OCI-M1 (cell line): ENCODE measurements around the gene KCNMA1.
"Not testable (repeated sequence)": the region's sequence is repeated elsewhere in the genome, so short reads cannot be mapped to it uniquely, and the experiment has no call there.

Experiments used
- DNase-seq: peaks from one replicate; lab custom pipeline; 2025; lab: John Stamatoyannopoulos, UW

Gene KCNMA1

DNA sequence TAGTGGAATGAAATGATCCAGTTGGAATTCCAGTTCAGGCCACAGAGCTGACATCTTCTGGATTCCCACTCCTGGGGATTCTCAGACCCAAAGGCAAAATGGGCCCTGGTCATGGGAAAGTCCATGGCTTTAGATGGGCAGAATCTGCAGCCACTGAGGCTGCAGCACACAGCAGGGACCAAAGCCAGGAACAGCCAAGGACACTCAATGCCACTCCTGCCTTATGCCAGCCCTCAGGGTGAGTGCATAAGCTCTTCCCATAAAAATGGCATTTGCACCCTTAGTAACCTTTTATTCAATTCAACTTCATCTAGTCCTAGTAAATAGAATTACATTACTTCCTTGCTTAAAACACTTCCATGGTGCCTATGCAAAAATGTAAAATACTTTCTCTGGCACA, 274.4 kb downstream of the KCNMA1 start:
- DNase-seq, result no peak

DNA sequence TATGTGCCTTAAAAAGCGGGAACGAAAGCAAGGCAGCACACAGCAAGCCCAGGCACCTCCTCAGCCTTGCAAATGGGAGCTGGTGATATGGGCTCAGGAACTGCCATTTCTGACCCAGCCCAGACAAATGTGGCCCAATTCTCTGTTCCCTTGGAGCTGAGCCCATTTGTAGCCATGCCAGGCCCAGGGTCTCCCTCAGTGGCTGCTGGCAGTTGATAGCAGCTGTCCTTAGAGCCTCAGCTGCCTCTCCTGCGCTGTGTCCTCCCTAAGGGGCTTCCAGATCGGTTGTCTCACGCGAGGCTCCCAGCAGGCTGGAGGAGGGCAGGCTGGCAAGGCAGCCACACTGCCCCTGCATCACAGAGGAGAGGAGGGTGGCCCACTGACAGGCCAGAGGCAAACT, 275.8 kb downstream of the KCNMA1 start:
- DNase-seq, result no peak

DNA sequence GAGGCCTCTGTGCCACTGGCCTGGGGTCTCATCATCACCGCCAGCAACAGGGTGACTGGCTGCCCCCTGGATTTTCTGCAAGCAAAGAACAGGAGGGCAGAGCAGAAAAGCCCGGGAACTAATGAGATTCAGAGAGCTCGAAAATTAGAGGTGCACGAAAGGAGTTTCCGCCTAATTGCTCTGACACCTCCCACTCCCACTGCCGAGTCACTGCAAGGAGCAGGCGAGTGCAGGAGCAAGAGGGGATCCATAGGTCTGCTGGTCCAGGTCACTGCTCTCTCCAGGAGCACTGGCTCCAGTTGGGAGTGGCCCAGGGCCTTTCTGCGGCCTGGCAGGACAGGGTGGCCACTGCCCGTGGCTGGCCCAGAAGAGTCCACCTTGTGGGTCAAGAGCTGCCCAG, 276.2 kb downstream of the KCNMA1 start:
- DNase-seq, result no peak

DNA sequence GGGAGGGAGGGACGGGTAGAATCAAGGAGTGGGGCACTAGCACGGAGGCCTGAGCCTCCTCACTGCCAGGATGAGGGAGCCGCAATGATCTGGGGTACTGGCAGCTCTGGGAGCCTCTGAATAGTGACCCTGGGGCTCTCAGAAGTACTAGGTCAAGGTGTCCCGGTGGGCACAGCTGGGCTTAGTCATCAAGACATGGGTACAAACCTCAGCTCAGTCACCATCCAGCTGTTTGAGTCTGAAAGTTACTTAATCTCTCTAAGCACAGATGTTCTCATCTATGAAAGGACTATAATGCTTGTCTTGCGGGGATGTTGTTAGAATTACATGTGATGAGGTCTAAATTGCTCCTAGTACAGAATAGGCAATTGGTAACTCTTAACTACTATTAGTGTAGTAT, 276.8 kb downstream of the KCNMA1 start:
- no peak for DNase-seq

DNA sequence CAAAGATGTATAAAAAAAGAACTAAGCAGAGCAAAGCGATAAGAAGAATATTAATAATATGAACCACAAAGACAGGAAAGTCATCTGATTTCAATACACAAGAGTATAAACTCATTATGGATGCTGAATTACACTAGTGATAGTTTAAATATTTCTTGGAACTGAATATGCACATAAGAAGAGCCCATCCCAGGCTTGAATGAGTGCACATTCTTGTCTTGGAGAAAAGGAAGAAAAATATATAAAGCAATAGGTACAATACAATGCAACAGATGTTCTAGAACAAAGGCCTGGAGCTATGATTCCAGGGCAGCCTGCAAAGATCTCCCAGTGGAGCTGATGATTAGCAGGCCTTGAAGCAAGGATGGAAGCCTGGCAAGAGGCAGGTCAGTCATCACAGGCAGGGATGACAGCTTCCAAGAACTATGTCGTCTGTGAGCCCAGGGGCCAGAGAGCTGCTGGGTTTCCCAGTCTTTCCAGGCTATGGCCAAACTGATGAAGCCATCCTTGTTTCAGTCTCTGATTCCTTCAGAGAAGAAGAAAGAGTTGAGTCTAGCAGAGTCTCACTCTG, 277.6 kb downstream of the KCNMA1 start:
- no peak for DNase-seq

DNA sequence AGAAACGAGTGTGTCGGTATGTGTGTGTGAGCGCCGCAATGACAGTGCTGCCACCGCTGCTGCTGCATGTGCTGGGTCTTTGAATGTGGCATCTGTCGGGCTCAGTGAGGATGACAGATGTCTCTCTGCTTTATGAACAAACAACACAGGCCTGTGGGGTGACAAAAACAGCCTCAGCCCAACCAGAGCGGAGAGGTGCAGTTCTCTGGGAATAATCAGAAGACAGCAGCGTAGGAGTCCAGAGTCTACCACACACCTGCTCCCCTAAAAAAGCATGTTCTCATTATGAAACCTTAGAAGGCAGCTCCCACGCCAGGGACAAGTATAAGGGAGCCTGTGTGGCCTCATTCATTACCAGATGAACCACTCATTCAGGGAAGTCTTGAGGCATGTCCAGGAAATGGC, 278.3 kb downstream of the KCNMA1 start:
- no peak for DNase-seq

DNA sequence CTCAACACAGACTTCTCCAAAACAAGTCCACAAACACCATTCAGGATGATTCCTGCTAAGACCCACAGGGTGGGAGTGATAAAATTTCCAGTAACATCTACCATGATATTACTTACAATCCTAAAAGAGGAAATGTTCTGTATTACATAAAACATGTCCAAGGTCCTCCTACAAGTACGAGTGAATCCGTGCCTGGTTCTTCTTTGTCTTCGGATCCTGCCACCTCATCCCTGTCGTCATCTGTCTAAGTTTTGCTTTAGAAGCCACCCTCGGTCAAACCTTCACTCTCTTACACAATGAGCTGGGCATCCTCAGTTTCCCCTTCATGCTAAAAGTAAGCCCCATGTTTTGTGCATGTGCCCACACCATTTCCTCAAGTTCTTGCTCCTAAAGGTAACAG, 279.0 kb downstream of the KCNMA1 start:
- DNase-seq, result no peak

DNA sequence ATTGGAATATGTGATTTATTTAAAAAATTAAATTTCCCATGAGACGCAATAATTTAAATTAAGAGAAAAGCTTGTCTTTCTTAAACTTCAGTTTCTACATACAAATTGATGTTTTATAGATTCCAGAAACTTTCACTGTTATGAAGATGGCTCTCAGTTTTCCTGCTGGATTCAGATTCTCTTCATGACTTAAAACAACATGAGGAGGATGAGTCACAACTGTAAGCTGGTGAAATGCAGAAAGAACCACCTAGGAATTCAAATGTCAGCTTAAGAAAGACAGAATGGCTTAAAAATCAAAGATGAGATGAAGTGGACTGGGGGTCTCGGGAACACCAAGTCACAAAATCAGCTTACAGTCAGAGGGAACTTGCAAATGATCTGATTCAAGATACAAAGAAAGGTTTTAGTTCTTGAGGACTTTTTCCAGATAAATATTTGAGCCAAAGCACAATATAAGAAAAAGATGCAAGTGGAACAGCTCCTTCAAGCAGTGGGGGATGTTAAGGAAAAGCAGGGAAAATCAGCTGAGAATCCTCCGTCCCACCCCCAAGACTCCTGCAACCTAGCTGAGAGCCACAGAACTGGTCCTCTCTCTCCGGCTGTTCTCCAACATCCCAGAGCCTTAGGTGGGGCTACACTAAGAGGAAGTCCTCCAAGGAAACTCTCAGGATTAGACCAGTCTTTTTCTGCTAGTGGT, 279.8 kb downstream of the KCNMA1 start:
- no peak for DNase-seq

DNA sequence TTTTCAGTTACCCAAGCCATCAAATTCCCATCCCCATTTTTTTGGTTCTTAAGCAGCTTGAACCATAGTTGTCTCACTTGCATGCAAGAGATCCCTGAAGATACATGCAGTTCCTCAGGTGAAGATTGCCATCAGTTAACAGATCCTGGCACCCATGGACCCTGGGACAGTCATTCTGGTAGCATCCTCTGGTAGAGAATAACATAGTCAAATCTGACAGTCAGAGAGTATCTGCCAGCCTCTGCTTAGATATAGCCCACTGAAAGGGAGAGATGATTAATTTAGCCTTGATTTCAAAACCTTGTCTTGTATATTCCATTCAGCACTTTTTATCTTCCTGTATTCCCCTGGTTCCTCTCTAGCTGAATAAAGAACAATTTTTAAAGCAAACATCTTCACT, 280.4 kb downstream of the KCNMA1 start:
- no peak for DNase-seq

DNA sequence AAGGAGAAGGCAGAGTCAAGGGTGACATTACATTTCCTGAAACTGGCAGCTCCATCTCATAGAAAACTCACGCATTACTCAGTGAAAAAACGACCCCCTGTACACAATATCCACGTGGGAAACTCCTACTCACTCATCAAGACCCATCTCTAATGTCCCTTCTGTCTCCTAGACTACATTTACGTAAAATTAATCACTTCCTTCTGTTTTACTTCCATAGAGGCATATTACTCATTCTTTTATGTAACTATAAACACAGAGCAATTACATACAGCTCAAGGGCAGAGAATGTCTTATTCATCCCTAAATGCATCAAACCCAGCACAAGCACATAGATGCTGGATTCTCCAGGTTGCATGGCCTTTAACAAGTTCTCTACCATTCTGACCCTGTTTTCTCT, 281.8 kb downstream of the KCNMA1 start:
- no peak for DNase-seq

DNA sequence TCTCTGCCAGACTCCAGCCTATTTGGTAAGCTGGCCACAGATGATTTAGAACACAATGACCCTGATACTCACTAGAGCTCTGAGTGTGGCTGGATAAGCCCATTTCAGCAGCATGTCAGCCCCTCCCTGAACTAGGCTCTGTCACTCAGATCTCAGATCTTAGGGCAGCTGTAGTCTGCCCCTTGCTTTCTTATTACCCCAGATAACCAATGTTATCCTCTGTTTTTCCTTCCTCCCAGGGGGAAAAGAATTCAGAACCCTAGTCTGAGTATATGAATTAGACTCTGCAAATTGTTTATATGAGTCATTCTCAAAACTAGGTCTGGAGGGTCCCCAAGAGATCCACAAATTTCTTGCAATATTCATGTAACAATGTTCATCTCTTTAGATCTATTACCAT, 286.2 kb downstream of the KCNMA1 start:
- no peak for DNase-seq

DNA sequence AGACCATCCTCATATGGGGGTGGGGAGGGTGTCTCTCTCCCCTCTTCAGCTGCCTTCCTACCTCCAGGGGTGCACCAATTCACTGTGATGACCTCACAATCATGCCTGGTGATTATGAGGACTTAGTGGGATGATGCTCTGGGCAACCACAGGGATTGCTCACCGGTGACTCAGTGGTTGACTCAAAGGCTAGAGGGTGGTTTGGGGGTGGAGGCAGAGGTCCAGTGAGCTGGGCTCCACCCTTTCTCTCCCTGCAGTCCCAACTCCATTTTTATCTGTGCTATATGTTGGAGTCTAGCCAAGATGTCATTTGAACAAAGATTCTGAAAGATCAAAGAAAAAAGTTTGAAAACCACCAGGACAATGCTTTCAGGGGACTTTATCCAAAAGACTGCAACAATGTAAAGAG, 286.9 kb downstream of the KCNMA1 start:
- peak; percentile 54 for DNase-seq

DNA sequence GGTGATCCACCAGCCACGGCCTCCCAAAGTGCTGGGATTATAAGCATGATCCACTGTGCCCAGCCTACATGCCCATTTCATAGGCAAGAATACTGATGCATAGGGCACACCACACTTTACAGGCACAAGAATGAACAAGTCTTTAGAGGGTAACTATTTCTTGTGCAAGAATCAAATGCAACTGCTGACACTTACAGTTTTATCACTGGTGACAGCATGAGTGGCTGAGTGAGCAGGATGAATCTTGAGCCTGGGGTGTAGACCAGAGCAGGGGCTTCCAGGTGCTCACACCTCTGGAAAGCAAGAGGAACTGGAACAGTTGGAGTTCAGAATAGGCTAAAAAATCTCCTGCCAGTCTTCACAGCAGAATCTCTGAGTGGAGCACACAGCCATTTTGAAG, 287.5 kb downstream of the KCNMA1 start:
- no peak for DNase-seq

DNA sequence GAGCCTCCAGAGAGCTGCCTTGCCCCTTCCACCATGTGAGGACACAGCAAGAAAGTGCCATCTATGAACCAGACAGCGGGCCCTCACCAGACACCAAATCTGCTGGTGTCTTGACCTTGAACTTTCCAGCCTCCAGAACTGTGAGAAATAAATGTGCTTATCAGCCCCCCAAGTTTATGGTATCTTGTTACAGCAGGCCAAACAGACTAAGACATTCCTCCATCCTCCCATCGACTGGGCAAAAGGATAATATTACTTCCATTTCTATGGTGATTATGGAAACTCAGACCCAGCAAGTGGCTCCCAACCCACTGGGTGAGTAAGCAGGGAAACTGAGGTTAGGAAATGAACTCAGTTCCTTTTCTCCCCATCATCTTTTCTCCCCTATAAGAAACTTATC, 288.4 kb downstream of the KCNMA1 start:
- DNase-seq, result no peak

DNA sequence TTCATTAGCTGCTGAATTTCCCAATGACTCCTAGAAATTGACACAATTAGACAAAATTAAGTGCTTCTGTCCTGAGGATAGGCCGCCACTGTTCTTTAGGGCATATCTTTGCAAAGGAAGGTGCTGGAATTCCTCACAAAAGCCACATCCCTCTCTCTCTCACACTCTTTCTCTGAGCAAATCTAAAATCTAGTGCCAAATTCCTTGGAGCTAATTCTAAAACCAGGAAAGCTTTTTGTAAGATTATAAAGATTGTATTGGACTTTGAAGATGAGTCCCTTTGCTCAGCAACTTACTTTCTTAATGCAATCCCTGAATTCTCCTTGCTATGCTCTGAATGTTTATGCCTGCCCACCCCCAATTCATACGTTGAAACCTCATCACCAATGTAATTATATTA, 288.9 kb downstream of the KCNMA1 start:
- DNase-seq, result no peak

DNA sequence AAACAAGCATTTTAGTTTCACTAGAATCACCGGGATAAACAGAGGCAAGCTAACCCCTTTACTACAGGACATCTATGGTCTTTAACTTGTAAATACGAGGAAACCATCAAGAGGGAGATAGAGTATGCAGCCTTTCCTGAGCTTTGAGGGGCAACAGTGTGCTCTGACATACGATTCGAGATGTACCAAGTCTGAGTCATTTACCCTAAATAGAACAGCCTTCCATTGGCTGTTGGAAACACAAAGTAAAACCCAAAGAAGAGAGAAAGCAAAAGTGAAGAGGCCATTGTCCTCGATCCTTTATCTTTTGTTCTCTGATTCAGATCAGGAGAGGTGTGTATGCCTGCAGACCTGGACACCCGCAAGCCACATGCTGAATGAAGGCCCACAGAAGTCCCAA, 289.5 kb downstream of the KCNMA1 start:
- DNase-seq, result no peak

DNA sequence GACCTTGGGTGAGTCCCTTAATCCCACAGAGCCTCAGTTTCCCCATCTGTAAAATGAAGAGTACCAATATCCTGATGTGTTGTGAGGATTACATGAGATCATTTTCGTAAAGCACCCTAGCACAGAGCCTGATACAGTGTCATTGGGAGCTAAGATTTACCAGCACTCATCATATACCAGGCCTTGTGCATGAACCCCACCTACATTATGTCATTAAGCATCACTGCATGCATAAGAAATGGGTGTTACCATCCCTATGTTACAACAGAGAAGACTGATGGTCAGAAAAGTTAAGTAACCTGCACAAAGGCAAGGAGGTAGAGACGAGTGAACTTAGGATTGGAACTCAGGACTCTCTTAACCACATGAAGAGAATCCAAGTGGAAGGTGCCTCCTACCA, 290.6 kb downstream of the KCNMA1 start:
- no peak for DNase-seq

DNA sequence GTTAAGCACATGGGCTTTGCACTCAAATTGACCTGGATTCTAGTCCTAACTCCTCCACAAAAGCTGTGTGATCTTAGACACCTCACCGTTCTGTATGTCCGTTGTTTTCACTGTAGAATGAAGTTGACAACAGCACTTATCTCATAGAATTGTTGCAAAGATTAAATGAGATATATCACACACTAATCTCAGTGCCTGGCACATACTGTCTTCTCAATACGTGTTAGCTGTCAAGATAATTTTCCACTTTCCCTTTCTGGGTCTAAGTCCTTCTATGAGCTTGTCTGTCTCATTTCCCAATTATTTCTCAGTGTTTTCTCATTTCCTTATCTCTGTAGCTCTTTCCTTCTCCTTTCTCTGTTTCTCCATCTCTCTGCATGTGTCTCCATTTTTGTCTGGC, 296.6 kb downstream of the KCNMA1 start:
- DNase-seq, result no peak

DNA sequence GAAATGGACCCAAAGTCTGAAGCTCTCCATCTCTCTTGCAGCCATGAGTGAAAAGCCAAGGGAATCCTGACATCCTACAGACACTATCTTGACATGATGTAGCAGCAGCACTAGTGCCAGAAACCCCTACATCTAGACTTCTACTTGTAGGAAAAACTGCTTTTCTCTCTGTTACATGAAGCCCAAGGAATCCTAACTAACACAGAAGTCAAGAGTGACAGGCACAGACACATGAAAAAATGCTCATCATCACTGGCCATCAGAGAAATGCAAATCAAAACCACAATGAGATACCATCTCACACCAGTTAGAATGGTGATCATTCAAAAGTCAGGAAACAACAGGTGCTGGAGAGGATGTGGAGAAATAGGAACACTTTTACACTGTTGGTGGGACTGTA, 297.7 kb downstream of the KCNMA1 start:
- DNase-seq, result not testable (repeated sequence)

DNA sequence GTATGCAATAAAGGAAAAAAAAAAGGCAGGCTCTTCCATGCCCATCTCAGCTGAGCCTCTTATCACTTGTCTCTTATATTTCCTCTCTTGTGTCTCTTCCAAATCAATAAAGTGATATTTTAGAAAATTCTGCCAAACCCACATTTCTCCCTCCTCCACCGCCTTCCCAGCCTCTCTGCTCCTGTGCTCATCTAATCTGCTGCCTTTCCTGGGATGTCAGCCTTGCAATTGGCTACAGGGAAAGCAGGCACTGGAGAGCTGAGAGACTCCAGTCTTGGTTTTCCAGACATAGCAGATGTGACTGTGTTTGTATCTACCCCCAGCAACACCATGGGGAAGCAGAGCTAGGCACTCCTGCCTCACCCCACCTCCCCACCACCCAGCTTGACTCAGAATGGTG, 298.4 kb downstream of the KCNMA1 start:
- DNase-seq, result no peak

DNA sequence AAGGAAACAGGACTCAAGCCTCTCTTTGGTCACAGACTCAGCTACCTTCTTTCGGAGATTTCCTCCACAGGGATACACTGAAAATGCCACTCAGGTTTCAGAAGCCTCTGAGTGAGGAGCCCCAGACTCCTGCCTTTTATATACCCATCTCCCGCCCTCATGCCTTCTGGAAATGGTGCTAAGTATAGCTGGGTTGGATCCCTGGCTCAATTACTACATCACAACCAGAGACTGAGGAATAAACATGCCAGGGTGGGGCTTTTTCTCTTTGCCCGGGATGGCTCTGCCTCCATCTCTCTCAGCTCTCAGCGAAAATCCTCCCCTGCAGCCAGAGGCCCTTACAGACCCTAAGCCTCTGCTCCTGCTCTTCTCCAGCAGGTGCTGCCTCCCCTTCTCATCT, 299.5 kb downstream of the KCNMA1 start:
- DNase-seq, result no peak

DNA sequence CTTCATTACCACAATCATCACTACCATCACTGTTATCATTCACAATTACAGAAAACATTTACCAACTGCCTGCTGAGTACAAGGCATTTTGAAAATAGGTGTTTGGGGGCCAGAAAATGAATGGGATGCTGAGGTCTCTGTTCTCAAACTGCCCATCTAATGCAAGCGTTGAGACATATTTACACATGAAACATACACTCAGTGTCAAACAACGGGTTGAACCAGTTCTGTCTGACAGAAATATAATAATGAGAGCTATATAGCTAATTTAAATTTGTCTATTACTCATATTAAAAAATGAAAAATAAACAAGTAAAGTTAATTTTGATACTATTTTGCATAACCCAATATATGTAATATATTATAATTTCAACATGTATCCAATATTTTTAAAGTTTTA, 303.1 kb downstream of the KCNMA1 start:
- no peak for DNase-seq

DNA sequence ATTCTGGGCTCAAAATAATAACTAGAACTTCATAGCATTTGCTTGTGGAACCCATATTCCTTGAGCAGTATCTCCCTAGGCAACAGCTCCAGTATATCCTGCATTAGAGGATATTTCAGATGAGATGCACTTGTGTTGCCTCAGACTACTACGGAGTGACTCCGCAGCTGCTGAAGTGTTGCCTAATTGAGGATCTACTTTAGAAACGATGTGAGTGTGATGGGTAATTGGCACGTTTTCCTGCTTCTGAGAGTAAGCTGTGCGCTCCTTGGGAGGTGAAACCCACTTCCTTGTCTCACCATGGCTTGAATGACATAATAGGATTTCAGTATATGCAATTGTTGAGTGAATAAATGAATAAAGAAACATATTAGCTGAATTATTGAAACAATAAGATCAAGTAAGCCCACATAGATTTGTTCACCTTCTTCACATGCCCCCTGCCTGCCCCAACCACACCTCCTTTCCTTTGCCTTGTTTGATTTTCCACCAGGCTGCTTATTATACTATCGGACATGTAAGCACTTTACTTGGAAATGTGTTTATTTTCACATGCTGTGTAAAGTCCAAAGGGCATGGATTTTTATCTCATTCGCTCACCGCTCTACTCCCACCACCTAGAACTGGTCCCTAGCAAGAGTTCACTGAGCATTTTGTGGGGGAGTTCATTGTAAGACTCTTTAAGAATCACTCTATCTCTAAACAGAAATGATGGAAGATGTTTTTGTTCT, 303.8 kb downstream of the KCNMA1 start:
- DNase-seq, result no peak

DNA sequence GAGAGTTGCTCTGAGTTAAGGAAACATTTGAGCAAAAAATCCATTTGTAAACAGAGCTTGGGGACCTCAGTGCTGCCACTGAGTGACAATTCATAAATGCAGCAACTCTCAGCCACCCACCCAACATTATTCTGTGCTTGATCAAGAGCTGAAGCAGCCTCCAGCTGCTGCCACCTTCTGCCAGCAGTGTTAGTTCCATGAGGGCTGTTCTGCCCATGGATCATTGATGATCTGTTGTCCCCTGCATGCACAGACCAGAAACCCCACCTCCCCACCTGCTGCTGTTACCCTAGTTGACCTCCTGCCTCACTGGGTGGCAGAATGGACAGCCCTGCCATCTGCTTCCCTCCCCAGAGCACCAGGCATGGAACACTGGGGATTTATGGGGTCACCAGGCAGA, 305.4 kb downstream of the KCNMA1 start:
- DNase-seq, result no peak
